ENCODE data around the gene RAB11FIP5. TPM values are rescaled to one million over a fixed set of nuclear protein-coding genes. Genes with fewer than 3 reads are reported as not detected.

The RAB11FIP5 gene
- total and polyA plus RNA-seq, 8 donors: 10.1 to 17.6 (median 15.2) TPM

GRCh38 chr2:73023497-73023896 lies 89.3 kb downstream of the RAB11FIP5 start:
- Histone ChIP-seq H3K27me3 (no peaks in the 10 kb centered on the region), H3K4me3 (no peak overlapping the region), H3K9me3 (no peaks in the 10 kb centered on the region), H3K27ac (no peak overlapping the region), H3K4me1 (no peaks in the 10 kb centered on the region), H3K36me3 (no peaks in the 10 kb centered on the region)
- no peak for DNase-seq
- no peak for FAIRE-seq
- TF ChIP-seq CTCF (IDR thresholded peaks at IDR 0.05): no peak
- 77 to 93% methylated on average over 1 of the region's 1 CpG for WGBS, 2 donors
- intact Hi-C loops (cut with DNase I): no loop called here
- no peak for ATAC-seq

Other genes with a start within 250 kb of the RAB11FIP5 start
- gene SPR, start 225.5 kb downstream of the RAB11FIP5 start, total RNA-seq: 10 to 100 TPM; 33.7 to 47.8 (median 38.7) TPM
- gene SPR, start 225.5 kb downstream of the RAB11FIP5 start, polyA plus RNA-seq: 10 to 100 TPM; 31.3 to 38.8 TPM
- under 1 TPM in 5 of 6 donors, not detected in 1; 0.13 to 0.37 (median 0.28) TPM for gene EMX1, start 195.4 kb downstream of the RAB11FIP5 start, total RNA-seq
- gene EMX1, start 195.4 kb downstream of the RAB11FIP5 start, polyA plus RNA-seq: under 1 TPM; 0.14 to 0.34 TPM
- 1 to 10 TPM; 2.6 to 8.4 (median 4.8) TPM for gene SFXN5, start 41.2 kb downstream of the RAB11FIP5 start, total RNA-seq
- gene SFXN5, start 41.2 kb downstream of the RAB11FIP5 start, polyA plus RNA-seq: 1 to 10 TPM; 5.3 to 7.0 TPM
- gene NOTO, start 89.6 kb upstream of the RAB11FIP5 start, total RNA-seq: not detected
- not detected for gene NOTO, start 89.6 kb upstream of the RAB11FIP5 start, polyA plus RNA-seq
- 10 to 100 TPM in 4 of 6 donors, 1 to 10 TPM in 2; 8.7 to 13.7 (median 11.5) TPM for gene SMYD5, start 101.3 kb upstream of the RAB11FIP5 start, total RNA-seq
- gene SMYD5, start 101.3 kb upstream of the RAB11FIP5 start, polyA plus RNA-seq: 10 to 100 TPM; 17.0 to 19.6 TPM
- gene PRADC1, start 120.3 kb upstream of the RAB11FIP5 start, total RNA-seq: 10 to 100 TPM; 10.5 to 16.7 (median 13.2) TPM
- gene PRADC1, start 120.3 kb upstream of the RAB11FIP5 start, polyA plus RNA-seq: 10 to 100 TPM; 19.1 to 20.9 TPM
- gene CCT7, start 121.4 kb upstream of the RAB11FIP5 start, total RNA-seq: 100 to 1,000 TPM in 4 of 6 donors, 10 to 100 TPM in 2; 91.8 to 141 (median 118) TPM
- gene CCT7, start 121.4 kb upstream of the RAB11FIP5 start, polyA plus RNA-seq: 10 to 100 TPM; 72.7 to 92.2 TPM
- 1 to 10 TPM; 2.2 to 4.0 (median 3.0) TPM for gene FBXO41, start 171.5 kb upstream of the RAB11FIP5 start, total RNA-seq
- 1 to 10 TPM; 4.9 to 6.9 TPM for gene FBXO41, start 171.5 kb upstream of the RAB11FIP5 start, polyA plus RNA-seq
- under 1 TPM in 3 of 6 donors, not detected in 3; 0.09 to 0.18 (median 0.09) TPM for gene EGR4, start 180.6 kb upstream of the RAB11FIP5 start, total RNA-seq
- gene EGR4, start 180.6 kb upstream of the RAB11FIP5 start, polyA plus RNA-seq: under 1 TPM; 0.19 to 0.94 TPM

Data from pancreas (tissue), 10 donors.